ENCODE results near the gene TNN.
"Not testable (repeated sequence)": the region's sequence is repeated elsewhere in the genome, so short reads cannot be mapped to it uniquely, and the experiment has no call there.

TNN gene

DNA sequence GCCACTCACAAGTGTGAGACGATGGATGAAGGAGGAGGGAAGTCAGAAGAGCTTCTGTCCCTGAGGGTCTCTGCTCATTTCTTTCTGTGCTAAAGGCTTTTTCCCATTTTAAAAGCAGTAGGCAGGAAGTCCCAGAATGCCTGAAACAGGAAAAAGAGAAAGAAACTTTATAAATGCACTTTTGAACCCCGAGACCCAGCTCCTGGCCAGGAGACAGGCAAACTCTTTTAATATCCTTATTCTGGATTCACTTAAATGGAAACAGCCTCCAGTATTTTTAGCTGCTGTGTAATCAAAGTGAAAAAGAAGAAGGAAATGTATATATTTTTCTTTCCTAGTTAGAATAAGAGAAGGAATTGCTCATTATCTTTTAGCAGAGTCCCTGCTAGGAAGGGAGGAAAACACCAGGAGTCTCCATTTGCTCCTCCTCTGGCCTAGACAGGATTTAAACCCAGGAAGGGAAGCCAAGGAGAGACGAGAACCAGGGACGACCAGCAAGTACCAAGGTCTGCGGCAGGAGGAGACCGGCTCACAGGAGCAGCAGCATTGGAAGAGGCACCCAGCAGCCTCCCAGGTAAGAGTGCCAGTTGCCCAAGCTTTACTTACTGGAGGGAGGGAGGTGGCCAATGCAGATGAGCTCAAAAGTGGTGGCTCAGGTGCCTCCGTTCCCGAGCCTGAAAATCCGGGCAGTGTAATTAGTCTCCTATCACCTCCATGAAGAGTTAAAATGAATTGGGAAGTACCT, at the start of gene TNN:
TNN (plus strand) TSS at position 472 of the 745 bp plus-strand sequence. CDS start 9,586 bp downstream, outside the sequence.
- DNase-seq = no peak

GRCh38 chr1:175019524-175019923, 48.1 kb upstream of the TNN start:
- DNase-seq = no peak

DNA sequence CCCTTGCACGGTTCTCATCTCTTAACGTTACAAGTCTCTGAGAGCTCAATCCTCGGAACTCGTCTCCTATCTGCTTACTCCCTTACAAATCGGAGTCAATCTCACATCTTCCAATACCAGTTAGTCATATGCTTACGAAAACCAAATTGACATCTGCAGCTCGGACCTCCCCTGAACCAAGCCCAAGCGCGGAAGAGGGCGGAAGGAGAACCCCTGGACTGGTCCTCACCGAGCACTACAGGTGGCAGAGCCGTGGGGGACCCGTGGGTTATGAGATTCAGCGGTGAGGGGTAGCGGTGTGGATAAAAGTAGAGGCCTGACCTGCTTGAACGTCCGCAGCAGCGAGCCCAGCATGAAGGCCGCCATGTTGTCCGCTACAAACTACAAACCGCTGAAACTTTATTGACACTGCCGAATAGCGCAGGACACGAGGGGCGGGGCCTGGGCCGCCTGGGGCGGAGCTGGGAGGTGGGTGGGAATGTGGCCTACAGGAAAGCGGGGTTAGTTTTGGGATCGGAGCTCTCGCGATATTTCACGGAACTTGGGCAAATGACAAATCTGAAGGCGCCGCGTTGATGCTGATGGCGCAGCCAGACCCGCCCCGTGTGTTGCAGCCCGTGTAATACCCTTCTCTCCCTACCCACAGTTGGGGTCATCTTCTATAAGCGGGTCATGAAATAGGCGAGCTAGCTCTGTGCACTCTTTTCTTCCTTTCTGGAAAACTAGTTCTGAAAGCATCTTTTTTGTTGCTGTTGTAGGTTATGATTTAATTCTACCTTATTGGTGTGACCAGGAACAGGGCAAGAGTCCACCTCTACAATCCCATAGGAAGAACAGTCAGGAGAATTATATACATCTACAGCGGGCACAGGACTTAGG, 44.4 kb upstream of the TNN start, which contains the start of gene MRPS14:
MRPS14 (minus strand) TSS at position 383 of the 879 bp plus-strand sequence; CDS start at position 366, 17 bp downstream.
- DNase-seq = peak; percentile 98

- not testable (repeated sequence) for DNase-seq
Measured at GRCh38 chr1:175023922-175024242, 43.8 kb upstream of the TNN start.

GRCh38 chr1:175024773-175025172, 42.9 kb upstream of the TNN start:
- no peak for DNase-seq

DNA sequence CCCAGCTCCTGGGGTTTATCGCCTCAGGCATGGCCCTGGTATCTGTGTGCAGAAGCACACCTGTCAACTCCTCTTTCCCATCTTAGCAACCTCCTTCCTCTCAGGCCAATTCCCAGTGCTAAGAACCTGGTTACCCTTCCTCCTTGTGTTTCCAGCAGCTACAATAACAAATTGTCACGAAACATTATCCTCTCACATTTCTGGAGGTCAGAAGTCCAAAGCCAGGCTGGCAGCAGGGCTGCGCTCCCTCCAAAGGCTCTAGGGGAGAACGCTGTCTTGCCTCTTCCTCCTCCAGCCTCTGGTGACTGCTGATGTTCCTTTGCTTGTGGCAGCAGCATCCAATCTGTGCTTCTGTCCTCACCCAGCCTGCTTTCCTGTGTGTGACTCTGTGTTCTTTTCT, 33.7 kb upstream of the TNN start:
- no peak for DNase-seq

GRCh38 chr1:175034775-175035174, 32.9 kb upstream of the TNN start:
- DNase-seq = no peak

DNA sequence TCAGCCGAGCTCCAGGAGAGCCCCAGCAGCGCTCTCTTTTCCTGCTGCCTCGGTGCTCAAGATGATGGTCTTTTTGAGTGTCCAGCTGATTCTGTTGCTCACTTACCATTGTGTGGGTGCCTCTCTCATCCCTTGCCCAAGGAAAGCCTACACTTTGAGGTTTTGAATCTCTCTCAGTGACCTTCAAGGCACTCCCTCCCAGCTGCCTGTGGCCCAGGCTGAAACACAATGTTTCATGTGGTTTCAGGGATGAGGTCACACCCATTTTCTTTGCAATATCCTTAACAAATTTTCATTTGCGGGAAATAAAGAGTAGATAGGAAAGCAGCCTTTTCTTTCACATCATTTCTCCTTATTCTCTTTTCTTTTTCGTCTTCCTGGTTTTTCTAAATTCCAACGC, 31.8 kb upstream of the TNN start:
- no peak for DNase-seq

GRCh38 chr1:175036476-175036875, 31.2 kb upstream of the TNN start:
- no peak for DNase-seq

DNA sequence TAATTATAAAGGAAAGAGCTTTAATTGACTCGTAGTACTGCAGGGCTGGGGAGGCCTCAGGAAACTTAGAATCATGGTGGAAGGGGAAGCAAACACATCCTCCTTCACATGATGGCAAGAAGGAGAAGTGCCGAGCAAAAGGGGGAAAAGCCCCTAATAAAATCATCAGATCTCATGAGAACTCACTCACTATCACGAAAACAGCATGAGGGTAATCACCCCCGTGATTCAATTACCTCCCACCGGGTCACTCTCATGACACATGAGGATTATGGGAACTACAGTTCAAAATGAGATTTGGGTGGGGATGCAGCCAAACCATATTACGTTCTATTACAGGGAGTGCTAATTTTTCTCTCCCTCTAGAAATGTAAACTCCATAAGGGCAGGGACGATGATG, 30.2 kb upstream of the TNN start:
- no peak for DNase-seq

GRCh38 chr1:175040324-175040879, 27.2 kb upstream of the TNN start:
- no peak for DNase-seq

DNA sequence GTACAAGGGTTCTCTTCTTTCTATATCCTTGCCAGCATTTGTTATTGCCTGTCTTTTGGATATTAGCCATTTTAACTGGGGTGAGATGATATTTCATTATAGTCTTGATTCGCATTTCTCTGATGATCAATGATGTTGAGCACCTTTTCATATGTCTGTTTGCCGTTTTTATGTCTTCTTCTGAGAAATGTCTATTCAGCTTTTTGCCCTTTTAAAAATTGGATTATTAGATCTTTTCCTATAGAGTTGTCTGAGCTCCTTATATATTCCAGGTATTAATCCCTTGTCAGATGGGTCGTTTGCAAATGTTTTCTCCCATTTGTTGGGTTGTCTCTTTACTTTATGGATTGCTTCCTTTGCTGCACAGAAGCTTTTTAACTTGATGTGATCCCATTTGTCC, 25.0 kb upstream of the TNN start:
- no peak for DNase-seq

DNA sequence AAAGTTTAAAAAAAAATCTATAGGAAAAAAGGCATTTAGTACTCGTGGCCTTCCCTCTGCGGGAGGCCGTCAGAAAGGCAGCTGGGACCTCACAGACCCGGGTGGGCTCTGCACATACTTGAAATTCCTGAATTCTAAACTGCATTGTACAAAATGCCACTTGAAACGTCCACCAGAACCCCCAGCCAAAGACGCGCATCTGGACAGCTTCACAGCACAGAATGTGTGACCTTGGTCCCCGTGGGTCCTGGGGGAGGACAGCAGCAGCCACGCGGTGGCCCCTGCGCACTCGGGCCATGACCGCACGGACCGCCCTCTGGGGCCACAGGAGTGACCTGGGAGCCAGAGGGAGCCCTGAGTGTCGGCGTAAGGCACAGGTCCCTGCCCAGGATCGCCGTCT, 23.8 kb upstream of the TNN start:
- no peak for DNase-seq

GRCh38 chr1:175044591-175044990, 23.0 kb upstream of the TNN start:
- not testable (repeated sequence) for DNase-seq

GRCh38 chr1:175045097-175045496, 22.5 kb upstream of the TNN start:
- DNase-seq = no peak

GRCh38 chr1:175045519-175045918, 22.1 kb upstream of the TNN start:
- no peak for DNase-seq

DNA sequence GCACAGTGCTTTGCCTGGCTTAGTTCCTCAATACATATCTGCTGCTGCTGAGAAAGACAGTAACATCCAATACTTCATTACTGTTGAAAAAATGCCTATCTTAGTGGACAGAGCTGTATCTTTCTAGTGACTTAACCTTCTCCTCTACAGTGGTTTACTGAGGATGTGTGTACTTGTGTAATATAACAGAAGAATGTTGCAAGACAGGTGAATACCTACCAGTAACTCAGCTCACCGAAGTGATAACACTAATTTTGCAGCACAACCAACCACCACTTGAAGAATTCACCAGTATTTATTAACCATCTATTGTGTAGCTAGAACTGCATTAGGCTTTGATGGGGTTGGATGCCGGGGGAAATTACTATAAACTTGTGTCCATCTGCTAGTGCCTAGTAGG, 16.6 kb upstream of the TNN start:
- DNase-seq = no peak

- no peak for DNase-seq
Measured at GRCh38 chr1:175054736-175055135, 12.9 kb upstream of the TNN start.

DNA sequence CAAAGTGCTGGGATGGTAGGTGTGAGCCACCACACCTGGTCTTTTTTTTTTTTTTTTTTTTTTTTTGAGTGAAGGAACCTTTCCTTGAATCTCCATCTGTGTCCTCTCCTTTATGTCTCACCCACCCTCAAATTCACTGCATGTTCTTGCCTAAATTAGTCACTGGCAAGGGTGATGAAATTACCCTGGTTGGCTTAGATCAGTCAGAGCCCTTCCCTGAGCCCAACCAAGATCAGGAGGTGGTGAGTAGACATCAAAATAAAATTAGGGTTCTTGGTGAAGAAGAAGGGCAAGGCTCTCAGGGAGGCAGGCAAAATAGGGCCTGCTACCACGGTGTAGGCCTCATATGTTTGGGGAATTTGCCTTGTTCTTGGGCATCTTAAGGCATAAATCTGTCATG, 5.3 kb upstream of the TNN start:
- DNase-seq = no peak

DNA sequence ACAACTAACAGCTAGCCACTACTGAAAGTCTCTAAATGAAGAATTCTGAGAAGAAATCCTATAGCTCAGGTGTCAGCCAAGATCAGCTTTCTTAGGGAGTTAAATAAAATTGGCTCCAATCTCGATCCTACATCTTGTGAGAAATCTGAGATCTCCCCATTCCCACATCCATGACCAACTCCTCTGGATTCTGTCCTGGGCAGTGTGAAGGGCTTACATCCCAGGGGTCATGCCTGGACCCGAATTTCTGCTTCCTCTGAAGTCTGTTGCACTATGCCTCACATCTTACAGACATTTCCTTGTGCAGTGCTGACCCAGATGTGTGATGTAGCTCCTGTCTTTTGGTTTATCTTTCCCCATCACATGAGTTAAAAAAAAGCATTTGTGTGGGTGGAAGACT, 4.8 kb upstream of the TNN start:
- no peak for DNase-seq

- no peak for DNase-seq
Measured at GRCh38 chr1:175070818-175071217, 3.2 kb downstream of the TNN start.

DNA sequence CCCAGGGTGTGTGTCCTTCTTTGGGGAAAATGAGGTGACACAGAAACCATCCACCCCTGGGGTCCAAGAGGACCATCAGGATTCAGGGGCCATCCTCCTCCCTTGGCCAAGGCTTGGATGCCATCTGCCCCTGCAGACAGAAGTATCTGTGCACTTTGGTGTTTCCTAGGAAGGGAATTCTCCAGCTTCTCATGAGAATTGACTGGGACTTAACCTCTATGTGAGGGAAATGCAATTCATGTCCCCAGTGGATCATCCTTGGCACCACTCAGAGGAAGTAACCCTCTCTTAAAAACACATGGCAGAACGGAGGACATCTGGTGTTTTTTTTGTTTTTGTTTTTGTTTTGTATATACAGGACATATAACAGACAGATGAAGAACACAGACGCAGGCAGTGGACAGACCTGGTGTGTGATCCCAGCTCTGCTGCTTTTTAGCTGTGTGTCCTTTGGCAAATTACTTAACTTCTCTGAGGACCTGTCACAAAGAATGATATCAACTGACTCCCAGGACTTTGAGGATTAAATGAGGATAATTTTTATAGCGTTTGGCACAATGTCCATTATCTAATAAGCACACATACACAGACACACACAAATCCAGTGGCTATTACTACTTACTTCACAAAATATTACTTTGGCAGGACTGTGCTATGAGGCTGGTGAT, 3.8 kb downstream of the TNN start:
- no peak for DNase-seq

All from fibroblast of skin of right biceps (primary cell).